K562 (cell line): Measurements from ENCODE around the gene CEP128. TPM values are rescaled to one million over a fixed set of nuclear protein-coding genes. Genes with fewer than 3 reads are reported as not detected.

Experiments used
- CREB1 ChIP-seq, 2 experiments: sonication (generic) in 1 of 2; formaldehyde crosslinking in 1 of 2; IDR thresholded peaks; 2 replicates each; pipeline versions ENCODE4 v1.6.1 to v1.8.0; 2012 to 2022; ENCODE audit warnings: inconsistent platforms in 1 of 2, mild to moderate bottlenecking in 1 of 2, missing genetic modification reagents in 1 of 2, moderate library complexity in 1 of 2
- CXXC5 ChIP-seq: fragments of 250-450 bp; sonication (Bioruptor Pico); IDR thresholded peaks from 2 replicates; pipeline ENCODE4 v1.8.0; 2022; ENCODE audit warnings: inconsistent platforms, mild to moderate bottlenecking, moderate library complexity
- E2F4 ChIP-seq: sonication (generic); formaldehyde crosslinking; IDR thresholded peaks from 2 replicates; pipeline ENCODE4 v1.8.0; 2022; ENCODE audit warnings: mild to moderate bottlenecking, low read depth, missing genetic modification reagents
- ETS1 ChIP-seq: conservative IDR thresholded peaks from 2 replicates; pipeline ENCODE4 v1.6.1; 2011; ENCODE audit warnings: low read depth, mild to moderate bottlenecking, low read length; ENCODE audit not compliant: control insufficient read depth
- FOXM1 ChIP-seq, 2 experiments: fragments of 450-650 bp in 1 of 2; sonication (generic) in 1 of 2; formaldehyde crosslinking in 1 of 2; IDR thresholded peaks; 2 replicates each; pipeline versions ENCODE4 v1.6.1 to v1.9.0; 2017 to 2022; ENCODE audit warnings: low read depth in 2 of 2, mild to moderate bottlenecking in 2 of 2, missing genetic modification reagents in 1 of 2, moderate library complexity in 1 of 2
- HMBOX1 ChIP-seq: sonication (generic); IDR thresholded peaks from 2 replicates; pipeline ENCODE4 v1.6.1; 2016
- NR2C1 ChIP-seq, 2 experiments: fragments of 450-650 bp; IDR thresholded peaks; 2 replicates each; pipeline ENCODE4 v1.6.1; 2017; ENCODE audit warnings: mild to moderate bottlenecking in 2 of 2, antibody characterized with exemption in 1 of 2, inconsistent platforms in 1 of 2, missing compliant biosample characterization in 1 of 2, missing genetic modification characterization in 1 of 2
- NRF1 ChIP-seq, 2 experiments: fragments of 450-650 bp; IDR thresholded peaks in 1 of 2; conservative IDR thresholded peaks in 1 of 2; 2 replicates each; pipeline ENCODE4 v1.6.1; 2014; ENCODE audit warnings: mild to moderate bottlenecking in 2 of 2
- PHF8 ChIP-seq: fragments of 200-600 bp; sonication (generic); IDR thresholded peaks from 2 replicates; pipeline ENCODE4 v1.6.1; 2012; ENCODE audit warnings: mixed run types, mild to moderate bottlenecking, inconsistent platforms, low read length, moderate library complexity, borderline replicate concordance
- PREB ChIP-seq: sonication (generic); formaldehyde crosslinking; IDR thresholded peaks from 2 replicates; pipeline ENCODE4 v1.8.1; 2023; ENCODE audit warnings: mild to moderate bottlenecking, missing genetic modification reagents
- RCOR1 ChIP-seq, 2 experiments: IDR thresholded peaks; 2 replicates each; pipeline ENCODE4 v1.6.1; 2012; ENCODE audit warnings: low read depth in 2 of 2, low read length in 2 of 2, borderline replicate concordance in 1 of 2, improper control_type of control experiment in 1 of 2
- RFX7 ChIP-seq: fragments of 250-450 bp; sonication (Bioruptor Pico); IDR thresholded peaks from 2 replicates; pipeline ENCODE4 v1.5.1; 2021; ENCODE audit warnings: mild to moderate bottlenecking
- SUPT5H ChIP-seq: fragments of 450-650 bp; IDR thresholded peaks from 2 replicates; pipeline ENCODE4 v1.6.1; 2016
- TBP ChIP-seq: optimal IDR thresholded peaks from 2 replicates; pipeline ENCODE3; 2011; ENCODE audit warnings: low read depth, low read length, improper control_type of control experiment
- polyA plus RNA-seq, 8 experiments: library from polyadenylated mRNA; depleted of rRNA in 4 of 8; stranded (reverse) in 5 of 8; unstranded in 3 of 8; fragments of >200 nt; fragmentation: Nextera tagmentation in 2 of 8; fragmentation: Illumina TruSeq in 1 of 8; extraction: Ambion mirVana in 2 of 8; extraction: Trizol in 1 of 8; gene quantifications; 2 replicates each; pipeline versions ENCODE4 v1.2.1 to v1.2.3, GENCODE V29; 2011 to 2014; ENCODE audit warnings: inconsistent platforms in 1 of 8, missing spikeins in 1 of 8
- total RNA-seq, 7 experiments: library from RNA; depleted of rRNA in 6 of 7; stranded (reverse); fragments of >200 nt in 6 of 7; fragmentation: Illumina TruSeq in 2 of 7; extraction: Trizol in 2 of 7; gene quantifications; 2 replicates each; pipeline versions ENCODE4 v1.2.1 to v1.2.3, GENCODE V29; 2011 to 2021; ENCODE audit warnings: low replicate concordance in 1 of 7
- TF ChIP-seq, protein P1 (sequence below): fragments of 450-650 bp; IDR thresholded peaks from 2 replicates; pipeline ENCODE4 v1.6.1; 2017; ENCODE audit warnings: antibody characterized with exemption, mild to moderate bottlenecking

The CEP128 gene
- total and polyA plus RNA-seq, 9 of the 15 experiments (the other 6 are each of a cell fraction or from before 2014, with no cell fraction given): 2.3 to 9.2 (median 4.6) TPM

DNA sequence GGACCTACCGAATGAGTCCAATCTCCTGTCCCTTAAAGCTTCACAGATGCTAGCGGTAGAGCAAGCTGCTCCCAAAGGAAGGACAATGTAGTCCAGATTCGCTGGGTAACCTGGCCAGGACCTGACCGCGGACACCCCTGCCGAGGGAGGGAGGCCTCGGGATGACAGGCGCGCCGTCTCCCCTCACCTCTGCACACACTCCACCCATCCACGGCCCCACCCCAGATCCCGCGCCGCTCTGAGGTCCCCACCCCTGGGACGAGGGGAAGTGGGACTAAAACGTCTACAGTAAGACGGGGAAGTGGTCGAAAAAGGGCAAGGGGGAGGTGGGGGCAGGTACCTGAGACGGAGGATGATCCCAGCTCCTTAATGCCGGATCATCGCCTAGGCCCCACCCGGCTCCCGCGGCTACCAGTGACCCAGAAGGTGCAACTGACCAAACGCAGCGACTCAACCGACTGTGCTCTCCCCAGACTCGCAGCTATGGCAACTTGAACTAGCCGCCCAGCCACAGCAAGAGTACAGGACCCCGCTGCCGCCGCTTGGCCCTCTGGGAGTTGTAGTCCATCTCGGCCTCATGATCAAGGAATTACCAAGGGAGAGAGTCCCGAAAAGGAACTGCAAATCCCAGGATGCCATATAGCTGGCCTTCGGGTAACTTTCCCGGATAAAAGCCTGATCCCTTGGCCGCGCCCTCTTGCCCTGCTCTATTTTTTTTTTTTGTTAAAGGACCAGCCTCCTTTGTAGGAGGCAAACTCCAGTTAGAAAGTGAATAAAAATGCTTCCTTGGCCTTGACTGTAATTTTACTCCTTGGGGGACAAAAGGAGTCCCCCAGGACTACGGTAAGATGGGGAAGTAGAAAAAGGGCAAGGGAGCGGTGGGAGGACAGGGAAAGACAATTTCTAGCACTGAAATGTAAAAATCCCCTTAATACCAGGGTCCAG lies at the start of gene CEP128 (continued):
- TF ChIP-seq, protein P1, sequence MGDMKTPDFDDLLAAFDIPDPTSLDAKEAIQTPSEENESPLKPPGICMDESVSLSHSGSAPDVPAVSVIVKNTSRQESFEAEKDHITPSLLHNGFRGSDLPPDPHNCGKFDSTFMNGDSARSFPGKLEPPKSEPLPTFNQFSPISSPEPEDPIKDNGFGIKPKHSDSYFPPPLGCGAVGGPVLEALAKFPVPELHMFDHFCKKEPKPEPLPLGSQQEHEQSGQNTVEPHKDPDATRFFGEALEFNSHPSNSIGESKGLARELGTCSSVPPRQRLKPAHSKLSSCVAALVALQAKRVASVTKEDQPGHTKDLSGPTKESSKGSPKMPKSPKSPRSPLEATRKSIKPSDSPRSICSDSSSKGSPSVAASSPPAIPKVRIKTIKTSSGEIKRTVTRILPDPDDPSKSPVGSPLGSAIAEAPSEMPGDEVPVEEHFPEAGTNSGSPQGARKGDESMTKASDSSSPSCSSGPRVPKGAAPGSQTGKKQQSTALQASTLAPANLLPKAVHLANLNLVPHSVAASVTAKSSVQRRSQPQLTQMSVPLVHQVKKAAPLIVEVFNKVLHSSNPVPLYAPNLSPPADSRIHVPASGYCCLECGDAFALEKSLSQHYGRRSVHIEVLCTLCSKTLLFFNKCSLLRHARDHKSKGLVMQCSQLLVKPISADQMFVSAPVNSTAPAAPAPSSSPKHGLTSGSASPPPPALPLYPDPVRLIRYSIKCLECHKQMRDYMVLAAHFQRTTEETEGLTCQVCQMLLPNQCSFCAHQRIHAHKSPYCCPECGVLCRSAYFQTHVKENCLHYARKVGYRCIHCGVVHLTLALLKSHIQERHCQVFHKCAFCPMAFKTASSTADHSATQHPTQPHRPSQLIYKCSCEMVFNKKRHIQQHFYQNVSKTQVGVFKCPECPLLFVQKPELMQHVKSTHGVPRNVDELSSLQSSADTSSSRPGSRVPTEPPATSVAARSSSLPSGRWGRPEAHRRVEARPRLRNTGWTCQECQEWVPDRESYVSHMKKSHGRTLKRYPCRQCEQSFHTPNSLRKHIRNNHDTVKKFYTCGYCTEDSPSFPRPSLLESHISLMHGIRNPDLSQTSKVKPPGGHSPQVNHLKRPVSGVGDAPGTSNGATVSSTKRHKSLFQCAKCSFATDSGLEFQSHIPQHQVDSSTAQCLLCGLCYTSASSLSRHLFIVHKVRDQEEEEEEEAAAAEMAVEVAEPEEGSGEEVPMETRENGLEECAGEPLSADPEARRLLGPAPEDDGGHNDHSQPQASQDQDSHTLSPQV: peak; percentile 50; the same call in 1 of the 2 replicates
- TF ChIP-seq FOXM1 (IDR thresholded peaks at IDR 0.05; ENCODE audit: low read depth) (peak; percentile 25; the same call in 1 of the 2 replicates), FOXM1 (CRISPR knock-in tag; IDR thresholded peaks at IDR 0.05; ENCODE audit: low read depth) (no peak), HMBOX1 (peak; percentile 48; the same call in 1 of the 2 replicates), CREB1 (IDR thresholded peaks at IDR 0.05) (no peak), CREB1 (CRISPR knock-in tag; IDR thresholded peaks at IDR 0.05) (peak; percentile 47; the same call in 1 of the 2 replicates), PHF8 (peak; percentile 60; the same call in 1 of the 2 replicates), RFX7 (no peak), NR2C1 (IDR thresholded peaks at IDR 0.05) (peak; percentile 88), NR2C1 (tag; IDR thresholded peaks at IDR 0.05) (peak; percentile 94), PREB (CRISPR knock-in tag) (no peak), E2F4 (CRISPR knock-in tag) (peak; percentile 76; the same call in 1 of the 2 replicates), TBP (peak; percentile 62), ETS1 (peak; percentile 87), CXXC5 (peak; percentile 43), SUPT5H (0 out of 2 replicates have a peak, but pooled peaks have one; percentile 38), NRF1 (conservative IDR thresholded peaks at IDR 0.05 in 1 of 2, IDR thresholded peaks at IDR 0.05 in 1 of 2) (peak; percentile 12 to 26; a peak in 1 of 4 replicates), RCOR1 (IDR thresholded peaks at IDR 0.05; ENCODE audit: borderline replicate concordance in 1 of 2, low read depth in 2 of 2, low read length in 2 of 2) (0 out of 4 replicates have a peak, but pooled peaks of 1 of the 2 experiments have one; percentile 7)
